Thoracic aorta (tissue), 2 donors: ENCODE results near the gene FOXN1. TPM values are rescaled to one million over a fixed set of nuclear protein-coding genes. Genes with fewer than 3 reads are reported as not detected.

Source experiments
- ATAC-seq: fragments of 150-250 bp; one replicate; pipeline ENCODE4 v1.8.0; 2017; ENCODE audit warnings: low read depth; ENCODE audit not compliant: insufficient number of reproducible peaks, low FRiP score
- DNase-seq: peaks from one replicate; pipeline ENCODE4 v3.0.0-alpha.2; 2020; ENCODE audit warnings: low spot score
- H3K27ac ChIP-seq, 2 donors: fragments of 200-600 bp; sonication (generic); 1 replicate in 1 of 2; 2 replicates in 1 of 2; pipeline ENCODE4 v1.5.1; 2016; ENCODE audit warnings: mild to moderate bottlenecking in 2 of 2, moderate library complexity in 2 of 2
- H3K27me3 ChIP-seq: fragments of 200-600 bp; sonication (generic); replicated peaks from 2 replicates; pipeline ENCODE4 v1.6.0; 2016; ENCODE audit warnings: mild to moderate bottlenecking; ENCODE audit not compliant: insufficient read depth
- H3K36me3 ChIP-seq: fragments of 200-600 bp; sonication (generic); one replicate; pipeline ENCODE4 v1.5.1; 2016
- H3K4me1 ChIP-seq, 2 donors: fragments of 200-600 bp; sonication (generic); 1 replicate in 1 of 2; 2 replicates in 1 of 2; pipeline versions ENCODE4 v1.5.1 to v1.6.0; 2016; ENCODE audit warnings: low read depth in 2 of 2, mild to moderate bottlenecking in 1 of 2; ENCODE audit not compliant: control insufficient read depth in 1 of 2
- H3K4me3 ChIP-seq: fragments of 200-600 bp; sonication (generic); 2 replicates; pipeline ENCODE4 v1.5.1; 2016; ENCODE audit warnings: mild to moderate bottlenecking
- H3K9me3 ChIP-seq: fragments of 200-600 bp; sonication (generic); 2 replicates; pipeline ENCODE4 v1.5.1; 2016
- total RNA-seq, 2 donors: library from RNA; depleted of rRNA; stranded (reverse); fragments of >200 nt; gene quantifications; one replicate each; pipeline versions ENCODE4 v1.1.0 to v1.2.3, GENCODE V29; 2016
- TF ChIP-seq, protein P1 (sequence below): fragments of 200-600 bp; sonication (generic); IDR thresholded peaks from one replicate; pipeline ENCODE4 v1.5.1; 2019; ENCODE audit warnings: antibody characterized with exemption

FOXN1 gene
- total RNA-seq, 2 donors from 2014 or later: not detected

DNA sequence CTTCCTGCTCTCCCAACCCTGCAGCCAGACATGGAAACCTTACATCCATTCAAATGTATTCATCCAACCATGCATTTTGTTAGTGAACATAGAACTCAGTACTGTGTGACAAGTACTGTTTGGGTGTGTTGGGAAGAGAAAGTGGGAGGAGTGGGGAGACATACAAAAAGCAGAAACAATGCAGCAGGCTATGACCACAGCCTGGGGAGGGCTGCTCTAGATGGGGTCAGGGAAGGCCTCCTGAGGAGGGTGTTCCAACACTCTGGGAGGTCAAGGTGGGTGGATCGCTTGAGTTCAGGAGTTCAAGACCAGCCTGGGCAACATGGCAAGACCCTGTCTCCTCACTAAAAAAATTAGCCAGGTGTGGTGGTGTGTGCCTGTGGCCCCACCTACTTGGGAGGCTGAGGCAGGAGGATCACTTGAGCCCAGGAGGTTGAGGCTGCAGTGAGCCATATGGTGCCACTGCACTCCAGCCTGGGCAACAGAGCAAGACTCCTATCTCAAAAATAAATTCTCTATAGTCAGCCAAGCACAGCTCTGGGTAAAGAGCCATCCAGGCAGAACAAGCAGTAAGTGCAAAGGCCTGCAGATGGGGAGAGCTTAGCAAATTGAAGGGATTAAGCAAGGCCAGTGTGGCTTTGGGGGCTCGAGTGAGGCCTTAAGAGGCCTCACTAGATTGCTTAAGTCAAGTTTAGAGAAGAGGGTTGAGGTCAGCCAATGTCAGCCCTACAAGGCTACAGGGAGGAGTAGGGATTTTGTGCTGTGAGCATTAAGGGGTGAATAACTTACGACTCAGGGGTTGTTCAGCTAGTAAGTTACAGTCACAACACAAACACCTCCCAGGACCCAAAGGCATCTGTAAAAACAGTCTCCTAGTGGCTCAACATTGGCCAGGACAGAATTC lies 27.2 kb upstream of the FOXN1 start:
- Histone ChIP-seq H3K27me3 (no peaks in the 10 kb centered on the region), H3K4me3 (no peak overlapping the region), H3K4me1 (no peaks in the 10 kb centered on the region), H3K27ac (no peak overlapping the region), H3K9me3 (no peaks in the 10 kb centered on the region), H3K36me3 (no peaks in the 10 kb centered on the region)
- no peak for DNase-seq
- ATAC-seq: no peak
- TF ChIP-seq, protein P1, sequence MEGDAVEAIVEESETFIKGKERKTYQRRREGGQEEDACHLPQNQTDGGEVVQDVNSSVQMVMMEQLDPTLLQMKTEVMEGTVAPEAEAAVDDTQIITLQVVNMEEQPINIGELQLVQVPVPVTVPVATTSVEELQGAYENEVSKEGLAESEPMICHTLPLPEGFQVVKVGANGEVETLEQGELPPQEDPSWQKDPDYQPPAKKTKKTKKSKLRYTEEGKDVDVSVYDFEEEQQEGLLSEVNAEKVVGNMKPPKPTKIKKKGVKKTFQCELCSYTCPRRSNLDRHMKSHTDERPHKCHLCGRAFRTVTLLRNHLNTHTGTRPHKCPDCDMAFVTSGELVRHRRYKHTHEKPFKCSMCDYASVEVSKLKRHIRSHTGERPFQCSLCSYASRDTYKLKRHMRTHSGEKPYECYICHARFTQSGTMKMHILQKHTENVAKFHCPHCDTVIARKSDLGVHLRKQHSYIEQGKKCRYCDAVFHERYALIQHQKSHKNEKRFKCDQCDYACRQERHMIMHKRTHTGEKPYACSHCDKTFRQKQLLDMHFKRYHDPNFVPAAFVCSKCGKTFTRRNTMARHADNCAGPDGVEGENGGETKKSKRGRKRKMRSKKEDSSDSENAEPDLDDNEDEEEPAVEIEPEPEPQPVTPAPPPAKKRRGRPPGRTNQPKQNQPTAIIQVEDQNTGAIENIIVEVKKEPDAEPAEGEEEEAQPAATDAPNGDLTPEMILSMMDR: no peak

DNA sequence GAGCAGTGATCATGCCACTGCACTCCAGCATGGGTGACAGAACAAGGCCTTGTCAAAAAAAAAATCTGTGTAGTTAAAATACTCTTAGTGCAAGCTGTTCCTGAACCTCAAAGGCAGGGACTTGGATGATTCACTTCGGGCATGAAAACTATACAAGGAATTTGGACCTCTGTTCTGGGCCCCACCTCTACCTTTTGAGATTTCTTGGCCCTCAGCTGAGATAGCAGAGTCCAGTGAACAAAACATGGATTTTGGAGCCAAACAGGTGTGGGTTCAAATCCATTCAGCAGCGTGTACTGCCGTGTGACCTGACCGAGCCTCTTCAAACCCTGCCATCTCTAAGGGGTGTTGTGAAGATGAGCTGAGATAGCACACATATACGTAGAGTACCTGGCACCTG lies 25.9 kb upstream of the FOXN1 start:
- no peak for DNase-seq
- H3K27ac ChIP-seq: no peak overlapping the region

DNA sequence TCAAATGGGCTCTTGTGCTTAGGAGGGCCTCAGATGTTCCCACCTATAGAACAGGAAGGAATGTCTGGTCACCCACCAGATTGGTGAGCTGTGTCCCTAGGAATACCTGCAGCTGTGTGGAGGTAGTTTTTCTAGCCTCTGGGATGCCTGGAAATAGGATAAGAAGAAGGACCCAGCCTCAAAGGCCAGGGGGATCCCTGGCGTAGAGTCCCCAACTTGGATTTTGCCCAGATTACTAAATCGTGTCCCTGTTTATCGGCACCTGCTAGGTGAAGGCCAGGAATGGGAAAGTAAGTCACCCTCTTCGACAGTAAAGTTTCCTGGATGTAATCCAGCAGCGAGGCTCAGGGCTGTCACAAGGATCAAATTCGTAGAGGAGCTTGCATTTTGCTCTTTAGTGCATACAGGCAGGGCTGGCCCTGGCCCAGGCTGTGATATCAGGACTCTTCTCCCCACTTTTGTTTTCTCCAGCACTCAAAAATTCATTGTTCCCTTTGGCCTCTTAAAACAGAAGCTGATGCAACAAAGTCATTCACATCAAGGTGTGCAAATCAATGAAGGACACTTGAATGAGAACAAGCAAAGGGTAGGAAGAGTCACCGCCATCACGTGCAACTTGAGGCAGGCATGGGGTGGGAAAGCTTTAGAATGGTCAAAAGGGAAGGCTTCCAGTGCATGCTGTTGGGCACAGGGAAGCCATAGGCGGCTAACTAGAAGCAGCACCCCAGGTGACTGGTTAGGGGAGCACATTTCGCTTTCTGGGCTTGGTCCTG lies 25.2 kb upstream of the FOXN1 start:
- Histone ChIP-seq H3K9me3 (no peaks in the 10 kb centered on the region), H3K27me3 (no peaks in the 10 kb centered on the region), H3K4me3 (no peak overlapping the region), H3K27ac (no peak overlapping the region), H3K36me3 (no peaks in the 10 kb centered on the region), H3K4me1 (no peaks in the 10 kb centered on the region)
- no peak for DNase-seq
- TF ChIP-seq, protein P1: no peak
- ATAC-seq: no peak

More for the DNA sequence above, 25.9 kb upstream of the FOXN1 start:
- Histone ChIP-seq H3K9me3 (no peaks in the 10 kb centered on the region), H3K36me3 (no peaks in the 10 kb centered on the region), H3K4me3 (no peak overlapping the region), H3K4me1 (no peaks in the 10 kb centered on the region), H3K27me3 (no peaks in the 10 kb centered on the region)
- no peak for ATAC-seq
- TF ChIP-seq, protein P1: no peak

DNA sequence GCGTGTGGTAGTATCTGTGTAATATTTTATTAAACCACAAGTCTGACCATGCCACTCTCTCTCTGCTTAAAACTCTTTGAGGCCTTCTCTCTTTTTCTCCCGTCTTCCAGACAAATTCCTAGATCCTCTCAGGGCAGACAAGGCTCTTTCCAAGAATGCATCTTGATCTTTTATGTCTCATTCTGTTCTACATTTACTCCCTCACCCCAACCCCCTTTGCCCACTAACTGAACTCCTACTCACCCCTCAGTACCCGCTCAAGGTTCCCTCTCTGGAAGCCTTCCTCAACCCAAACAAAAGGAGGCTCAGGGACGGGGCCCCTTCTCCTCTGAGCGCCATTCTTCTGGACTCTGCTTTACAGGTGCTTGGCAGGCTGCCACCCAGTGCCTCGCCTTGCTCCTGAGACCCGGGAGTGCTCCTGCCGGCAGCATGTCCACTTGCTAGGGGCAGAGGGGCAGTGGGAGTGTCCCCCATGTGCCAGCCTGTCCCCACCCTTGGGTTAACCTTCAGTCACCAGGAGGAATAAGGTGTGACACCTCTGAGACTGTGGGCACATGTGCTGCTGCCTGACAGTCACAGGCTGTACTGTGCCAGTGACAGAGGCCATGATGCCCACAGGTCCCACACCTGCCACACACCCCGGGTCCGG lies 23.5 kb upstream of the FOXN1 start:
- H3K27ac ChIP-seq: no peak overlapping the region
- no peaks in the 10 kb centered on the region for H3K9me3 ChIP-seq
- H3K36me3 ChIP-seq: no peaks in the 10 kb centered on the region
- TF ChIP-seq, protein P1: no peak
- H3K4me1 ChIP-seq: no peaks in the 10 kb centered on the region
- H3K4me3 ChIP-seq: no peak overlapping the region
- H3K27me3 ChIP-seq: no peaks in the 10 kb centered on the region
- ATAC-seq: no peak
- no peak for DNase-seq

DNA sequence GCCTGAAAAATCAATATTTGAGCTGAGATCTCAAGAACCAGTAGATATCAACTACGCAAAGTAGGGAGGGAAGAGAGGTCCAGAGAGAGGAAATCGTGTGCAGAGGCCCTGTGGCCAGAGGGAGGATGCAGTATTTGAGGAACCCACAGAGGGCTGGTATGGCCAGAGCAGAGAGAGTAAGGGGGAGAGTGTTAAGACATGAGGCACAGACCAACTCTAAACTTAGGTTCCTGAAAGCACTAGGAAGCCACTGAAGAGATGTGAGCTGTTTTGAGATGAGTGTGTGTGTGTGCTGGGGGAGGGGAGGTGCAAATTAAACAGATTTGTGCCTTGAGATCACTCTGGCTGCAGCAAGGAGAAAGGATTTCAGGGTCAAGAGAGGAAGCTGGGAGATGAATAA lies 21.9 kb upstream of the FOXN1 start:
- no peak for ATAC-seq
- TF ChIP-seq, protein P1: no peak
- no peaks in the 10 kb centered on the region for H3K4me1 ChIP-seq

More for the DNA sequence above, 21.9 kb upstream of the FOXN1 start:
- Histone ChIP-seq H3K36me3 (no peaks in the 10 kb centered on the region), H3K27ac (no peak overlapping the region), H3K27me3 (no peaks in the 10 kb centered on the region), H3K4me3 (no peak overlapping the region), H3K9me3 (no peaks in the 10 kb centered on the region)
- DNase-seq: no peak
